ENCODE results near the gene AKR1C1. TPM values are rescaled to one million over a fixed set of nuclear protein-coding genes. Genes with fewer than 3 reads are reported as not detected.

Gene AKR1C1
- total RNA-seq, 1 experiment from 2014 or later = 2.1 TPM

- Histone ChIP-seq H3K9me3 (ENCODE audit: control insufficient read depth in 1 of 2, insufficient read depth in 1 of 2, low read depth in 1 of 2, low read length in 2 of 2) (no peaks in the 10 kb centered on the region), H3K27me3 (ENCODE audit: insufficient read depth, low read length) (no peaks in the 10 kb centered on the region), H3K36me3 (ENCODE audit: control insufficient read depth in 1 of 2, insufficient read depth in 2 of 2, low read length in 2 of 2) (no peaks in the 10 kb centered on the region), H3K4me1 (ENCODE audit: control insufficient read depth in 1 of 2, insufficient read depth in 2 of 2, low read length in 2 of 2) (no peaks in the 10 kb centered on the region), H3K4me3 (replicated peaks in 1 of 2; ENCODE audit: low read depth in 1 of 2, low read length in 2 of 2) (no peak overlapping the region), H4K20me1 (ENCODE audit: insufficient read depth) (no peaks in the 10 kb centered on the region; the same call in 1 of the 2 replicates), H2AFZ (ENCODE audit: low read depth, low read length, poor library complexity, severe bottlenecking) (no peak overlapping the region), H3K79me2 (ENCODE audit: insufficient read depth, low read length) (no peaks in the 10 kb centered on the region), H3K4me2 (ENCODE audit: low read length) (no peak overlapping the region), H3K9ac (ENCODE audit: low read length) (no peak overlapping the region), H3K9me2 (ENCODE audit: insufficient read depth) (no peaks in the 10 kb centered on the region), H3K27ac (ENCODE audit: low read depth, low read length) (no peak overlapping the region)
- POLR2A ChIA-PET = no interaction called here
- RAD21 ChIA-PET (ENCODE audit: low non-redundant PET in 1 of 2, low total read pairs in 2 of 2, uncharacterized antibody in 2 of 2, unreplicated experiment in 2 of 2) = no interaction called here
- TF ChIP-seq MAX (IDR thresholded peaks at IDR 0.05) = no peak
- TF ChIP-seq, protein P1, sequence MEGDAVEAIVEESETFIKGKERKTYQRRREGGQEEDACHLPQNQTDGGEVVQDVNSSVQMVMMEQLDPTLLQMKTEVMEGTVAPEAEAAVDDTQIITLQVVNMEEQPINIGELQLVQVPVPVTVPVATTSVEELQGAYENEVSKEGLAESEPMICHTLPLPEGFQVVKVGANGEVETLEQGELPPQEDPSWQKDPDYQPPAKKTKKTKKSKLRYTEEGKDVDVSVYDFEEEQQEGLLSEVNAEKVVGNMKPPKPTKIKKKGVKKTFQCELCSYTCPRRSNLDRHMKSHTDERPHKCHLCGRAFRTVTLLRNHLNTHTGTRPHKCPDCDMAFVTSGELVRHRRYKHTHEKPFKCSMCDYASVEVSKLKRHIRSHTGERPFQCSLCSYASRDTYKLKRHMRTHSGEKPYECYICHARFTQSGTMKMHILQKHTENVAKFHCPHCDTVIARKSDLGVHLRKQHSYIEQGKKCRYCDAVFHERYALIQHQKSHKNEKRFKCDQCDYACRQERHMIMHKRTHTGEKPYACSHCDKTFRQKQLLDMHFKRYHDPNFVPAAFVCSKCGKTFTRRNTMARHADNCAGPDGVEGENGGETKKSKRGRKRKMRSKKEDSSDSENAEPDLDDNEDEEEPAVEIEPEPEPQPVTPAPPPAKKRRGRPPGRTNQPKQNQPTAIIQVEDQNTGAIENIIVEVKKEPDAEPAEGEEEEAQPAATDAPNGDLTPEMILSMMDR (IDR thresholded peaks at IDR 0.05 in 2 of 3, conservative IDR thresholded peaks at IDR 0.05 in 1 of 3; ENCODE audit: borderline replicate concordance in 1 of 3, insufficient read depth in 1 of 3, low read depth in 2 of 3, low read length in 2 of 3) = no peak
- no peak for TF ChIP-seq CEBPB (IDR thresholded peaks at IDR 0.05; ENCODE audit: low read depth)
- TF ChIP-seq EZH2phosphoT487 (IDR thresholded peaks at IDR 0.05; ENCODE audit: borderline replicate concordance) = no peak
- no peak for TF ChIP-seq ZNF274 (IDR thresholded peaks at IDR 0.05; ENCODE audit: low read depth, low read length)
- TF ChIP-seq, protein P2, sequence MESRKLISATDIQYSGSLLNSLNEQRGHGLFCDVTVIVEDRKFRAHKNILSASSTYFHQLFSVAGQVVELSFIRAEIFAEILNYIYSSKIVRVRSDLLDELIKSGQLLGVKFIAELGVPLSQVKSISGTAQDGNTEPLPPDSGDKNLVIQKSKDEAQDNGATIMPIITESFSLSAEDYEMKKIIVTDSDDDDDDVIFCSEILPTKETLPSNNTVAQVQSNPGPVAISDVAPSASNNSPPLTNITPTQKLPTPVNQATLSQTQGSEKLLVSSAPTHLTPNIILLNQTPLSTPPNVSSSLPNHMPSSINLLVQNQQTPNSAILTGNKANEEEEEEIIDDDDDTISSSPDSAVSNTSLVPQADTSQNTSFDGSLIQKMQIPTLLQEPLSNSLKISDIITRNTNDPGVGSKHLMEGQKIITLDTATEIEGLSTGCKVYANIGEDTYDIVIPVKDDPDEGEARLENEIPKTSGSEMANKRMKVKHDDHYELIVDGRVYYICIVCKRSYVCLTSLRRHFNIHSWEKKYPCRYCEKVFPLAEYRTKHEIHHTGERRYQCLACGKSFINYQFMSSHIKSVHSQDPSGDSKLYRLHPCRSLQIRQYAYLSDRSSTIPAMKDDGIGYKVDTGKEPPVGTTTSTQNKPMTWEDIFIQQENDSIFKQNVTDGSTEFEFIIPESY (IDR thresholded peaks at IDR 0.05; ENCODE audit: extremely low read depth, insufficient replicate concordance, low read length) = no peak
- no peak for TF ChIP-seq EZH2 (IDR thresholded peaks at IDR 0.05)
- TF ChIP-seq ELF1 (IDR thresholded peaks at IDR 0.05; ENCODE audit: borderline replicate concordance, low read depth) = no peak
- no peak for TF ChIP-seq POLR2AphosphoS5 (IDR thresholded peaks at IDR 0.05; ENCODE audit: low read depth, low read length)
- no peak for TF ChIP-seq EGR1 (IDR thresholded peaks at IDR 0.05; ENCODE audit: low read depth)
- TF ChIP-seq, protein P3, sequence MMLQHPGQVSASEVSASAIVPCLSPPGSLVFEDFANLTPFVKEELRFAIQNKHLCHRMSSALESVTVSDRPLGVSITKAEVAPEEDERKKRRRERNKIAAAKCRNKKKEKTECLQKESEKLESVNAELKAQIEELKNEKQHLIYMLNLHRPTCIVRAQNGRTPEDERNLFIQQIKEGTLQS (IDR thresholded peaks at IDR 0.05) = no peak
- no peak for TF ChIP-seq POLR2A (IDR thresholded peaks at IDR 0.05; ENCODE audit: borderline replicate concordance, extremely low read depth, insufficient read depth, insufficient read length)
- no peak for TF ChIP-seq YY1 (IDR thresholded peaks at IDR 0.05; ENCODE audit: extremely low read depth, insufficient replicate concordance, low read depth, low read length)
- TF ChIP-seq TCF7L2 (IDR thresholded peaks at IDR 0.05; ENCODE audit: borderline replicate concordance, extremely low read depth, insufficient read depth, insufficient read length) = no peak
- TF ChIP-seq SIN3A (IDR thresholded peaks at IDR 0.05; ENCODE audit: low read depth) = no peak
- TF ChIP-seq CBX3 (IDR thresholded peaks at IDR 0.05; ENCODE audit: low read depth) = no peak
- TF ChIP-seq SP1 (IDR thresholded peaks at IDR 0.05; ENCODE audit: low read depth) = no peak
- no TSS peak for BruUV-seq (replicated peaks)
- intact Hi-C loops (cut with micrococcal nuclease) = no loop called here
- DNase-seq (ENCODE audit: low read depth, low spot score) = no peak
- CTCF ChIA-PET = no interaction called here
- no peak for ATAC-seq
These were observed 47.0 kb upstream of the AKR1C1 start for GRCh38 chr10:4916086-4916716.

All from HCT116 (cell line).